ENCODE results near the gene PDE7B.

DNA sequence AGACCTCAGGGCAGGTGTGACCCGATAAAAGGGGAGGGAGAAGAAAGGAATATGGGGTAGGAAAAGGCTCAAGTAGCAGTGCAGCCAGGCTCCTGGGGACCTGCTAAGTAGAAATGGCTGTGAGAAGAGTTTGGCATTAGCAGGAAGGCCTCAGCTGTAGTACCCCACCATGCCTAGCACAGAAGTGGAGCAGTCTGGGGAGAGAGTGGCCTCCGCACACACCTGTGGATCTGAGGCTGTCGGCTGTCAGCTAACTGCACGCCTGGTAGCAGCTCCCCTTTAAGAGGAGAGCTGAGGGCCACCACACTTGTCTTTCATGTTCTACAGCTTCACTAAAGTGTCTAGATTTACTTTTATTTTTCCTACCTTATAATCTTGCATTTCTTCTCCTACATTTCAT is 24.6 kb downstream of the PDE7B start:
- TF ChIP-seq POLR2AphosphoS5 (IDR thresholded peaks at IDR 0.05; ENCODE audit: low read depth, low read length) (no peak), TAF1 (IDR thresholded peaks at IDR 0.05; ENCODE audit: borderline replicate concordance, insufficient read depth, low read length) (no peak), SIN3A (IDR thresholded peaks at IDR 0.05; ENCODE audit: borderline replicate concordance, insufficient read depth, low read length) (no peak), FOXP2 (optimal IDR thresholded peaks at IDR 0.05; ENCODE audit: borderline replicate concordance, extremely low read depth, extremely low read length, insufficient read depth) (no peak)
- TF ChIP-seq, protein P1, sequence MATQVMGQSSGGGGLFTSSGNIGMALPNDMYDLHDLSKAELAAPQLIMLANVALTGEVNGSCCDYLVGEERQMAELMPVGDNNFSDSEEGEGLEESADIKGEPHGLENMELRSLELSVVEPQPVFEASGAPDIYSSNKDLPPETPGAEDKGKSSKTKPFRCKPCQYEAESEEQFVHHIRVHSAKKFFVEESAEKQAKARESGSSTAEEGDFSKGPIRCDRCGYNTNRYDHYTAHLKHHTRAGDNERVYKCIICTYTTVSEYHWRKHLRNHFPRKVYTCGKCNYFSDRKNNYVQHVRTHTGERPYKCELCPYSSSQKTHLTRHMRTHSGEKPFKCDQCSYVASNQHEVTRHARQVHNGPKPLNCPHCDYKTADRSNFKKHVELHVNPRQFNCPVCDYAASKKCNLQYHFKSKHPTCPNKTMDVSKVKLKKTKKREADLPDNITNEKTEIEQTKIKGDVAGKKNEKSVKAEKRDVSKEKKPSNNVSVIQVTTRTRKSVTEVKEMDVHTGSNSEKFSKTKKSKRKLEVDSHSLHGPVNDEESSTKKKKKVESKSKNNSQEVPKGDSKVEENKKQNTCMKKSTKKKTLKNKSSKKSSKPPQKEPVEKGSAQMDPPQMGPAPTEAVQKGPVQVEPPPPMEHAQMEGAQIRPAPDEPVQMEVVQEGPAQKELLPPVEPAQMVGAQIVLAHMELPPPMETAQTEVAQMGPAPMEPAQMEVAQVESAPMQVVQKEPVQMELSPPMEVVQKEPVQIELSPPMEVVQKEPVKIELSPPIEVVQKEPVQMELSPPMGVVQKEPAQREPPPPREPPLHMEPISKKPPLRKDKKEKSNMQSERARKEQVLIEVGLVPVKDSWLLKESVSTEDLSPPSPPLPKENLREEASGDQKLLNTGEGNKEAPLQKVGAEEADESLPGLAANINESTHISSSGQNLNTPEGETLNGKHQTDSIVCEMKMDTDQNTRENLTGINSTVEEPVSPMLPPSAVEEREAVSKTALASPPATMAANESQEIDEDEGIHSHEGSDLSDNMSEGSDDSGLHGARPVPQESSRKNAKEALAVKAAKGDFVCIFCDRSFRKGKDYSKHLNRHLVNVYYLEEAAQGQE (IDR thresholded peaks at IDR 0.05; ENCODE audit: insufficient read depth in 1 of 2, low read depth in 2 of 2, low read length in 2 of 2), result no peak

Data from PFSK-1 (cell line).